ENCODE results near the gene GNB1L.

DNA sequence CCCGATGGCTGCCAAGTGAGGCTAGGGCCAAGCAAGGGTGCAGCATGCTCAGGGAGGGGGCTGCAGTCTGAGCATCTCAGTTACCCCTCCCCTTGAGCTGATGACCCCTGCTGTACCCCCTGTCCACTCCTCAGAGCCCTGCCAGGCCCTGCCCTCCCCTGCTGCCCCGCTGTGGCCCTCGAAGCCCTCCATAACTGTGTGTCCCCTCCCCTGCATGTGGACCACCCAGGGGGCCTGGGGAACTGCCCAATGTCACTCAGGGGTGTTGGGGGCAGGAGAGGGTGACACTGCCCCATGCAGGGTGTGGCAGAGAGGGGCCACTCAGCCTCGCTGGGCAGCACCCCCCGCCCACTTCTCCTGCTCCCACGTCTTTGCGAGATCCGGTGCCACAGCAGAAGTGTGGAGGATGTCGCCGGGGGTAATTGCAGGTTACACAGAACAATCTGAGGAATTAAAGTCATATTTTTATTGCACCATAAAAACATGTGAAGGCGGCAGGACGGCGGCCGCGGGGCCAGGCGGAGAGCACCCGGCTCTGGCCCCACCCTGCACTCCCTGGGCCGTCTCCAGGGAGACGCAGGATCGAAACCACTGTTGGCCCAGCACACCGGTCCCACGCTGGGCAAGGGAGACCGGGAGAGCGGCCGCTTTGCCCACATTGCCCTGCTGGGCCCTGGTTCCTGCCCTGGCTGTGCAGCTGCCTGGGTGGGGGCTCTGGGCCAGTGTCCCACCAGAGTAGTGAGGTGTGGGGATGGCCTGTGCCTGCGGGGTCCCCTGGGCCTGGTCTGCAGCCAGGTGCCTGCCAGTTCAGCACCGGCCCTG lies 18.7 kb upstream of the GNB1L start:
- TF ChIP-seq CTCF (IDR thresholded peaks at IDR 0.05) (no peak), POLR2AphosphoS5 (IDR thresholded peaks at IDR 0.05) (no peak), POLR2A (IDR thresholded peaks at IDR 0.05) (no peak)

Data from prostate gland (tissue), 2 donors.